HEK293 (cell line): ENCODE results near the gene KRT36.

Experiments used
- CTCF ChIA-PET: fragments of 350-600 bp; formaldehyde crosslinking; extraction: SDS; loops from one replicate; lab custom pipeline; 2021; ENCODE audit warnings: antibody characterized with exemption; lab: Yijun Ruan, JAX
- POLR2A ChIA-PET: fragments of 300-600 bp; formaldehyde crosslinking; extraction: SDS; loops from one replicate; lab custom pipeline; 2020; ENCODE audit warnings: antibody characterized with exemption, inconsistent platforms; lab: Yijun Ruan, JAX
- H3K27ac ChIP-seq: fragments of 200-500 bp; sonication (Bioruptor generic); 2 replicates; pipeline ENCODE4 v1.5.1; 2014; ENCODE audit warnings: low read depth, low read length, control low read depth, inconsistent platforms; ENCODE audit errors: extremely low read depth
- H3K36me3 ChIP-seq, 2 experiments: fragments of 200-500 bp in 1 of 2; sonication (Bioruptor generic) in 1 of 2; 1 replicate in 1 of 2; 2 replicates in 1 of 2; pipeline ENCODE4 v1.5.1; 2014 to 2017; ENCODE audit warnings: inconsistent platforms in 2 of 2, low read length in 2 of 2; ENCODE audit not compliant: control insufficient read depth in 2 of 2, insufficient read depth in 1 of 2
- H3K4me1 ChIP-seq: fragments of 200-500 bp; sonication (Bioruptor generic); 2 replicates; pipeline ENCODE4 v1.5.1; 2014; ENCODE audit warnings: mild to moderate bottlenecking, low read length, inconsistent platforms; ENCODE audit not compliant: control insufficient read depth, insufficient read depth
- H3K4me3 ChIP-seq: 2 replicates; pipeline ENCODE4 v1.5.1; 2011; ENCODE audit warnings: low read depth, mild to moderate bottlenecking, control low read depth, low read length, moderate library complexity
- H3K9me3 ChIP-seq: fragments of 200-500 bp; sonication (Bioruptor generic); 2 replicates; pipeline ENCODE4 v1.5.1; 2014; ENCODE audit warnings: low read depth, low read length, inconsistent platforms; ENCODE audit not compliant: control insufficient read depth, insufficient read depth
- PATZ1 ChIP-seq: fragments of 450-650 bp; formaldehyde crosslinking; IDR thresholded peaks from 2 replicates; pipeline ENCODE4 v1.5.1; 2016; ENCODE audit warnings: missing biosample characterization, missing genetic modification characterization
- TCF7L2 ChIP-seq: IDR thresholded peaks from 2 replicates; pipeline ENCODE4 v1.6.1; 2011; ENCODE audit warnings: low read depth, mild to moderate bottlenecking, inconsistent platforms, low read length, moderate library complexity, borderline replicate concordance
- ZBTB49 ChIP-seq: fragments of 450-650 bp; formaldehyde crosslinking; IDR thresholded peaks from 2 replicates; pipeline ENCODE4 v1.5.1; 2016; ENCODE audit warnings: missing biosample characterization, missing genetic modification characterization, low read depth
- ZFP69B ChIP-seq: fragments of 450-650 bp; formaldehyde crosslinking; IDR thresholded peaks from 2 replicates; pipeline ENCODE4 v1.5.1; 2016; ENCODE audit warnings: missing biosample characterization, missing genetic modification characterization
- ZNF140 ChIP-seq: fragments of 450-650 bp; formaldehyde crosslinking; IDR thresholded peaks from 2 replicates; pipeline ENCODE4 v1.5.1; 2016; ENCODE audit warnings: missing biosample characterization, missing genetic modification characterization
- ZNF146 ChIP-seq: fragments of 450-650 bp; formaldehyde crosslinking; IDR thresholded peaks from 2 replicates; pipeline ENCODE4 v1.5.1; 2016; ENCODE audit warnings: missing biosample characterization, missing genetic modification characterization
- ZNF148 ChIP-seq: fragments of 450-650 bp; formaldehyde crosslinking; IDR thresholded peaks from 2 replicates; pipeline ENCODE4 v1.5.0; 2017; ENCODE audit warnings: missing biosample characterization, missing genetic modification characterization, borderline replicate concordance
- ZNF175 ChIP-seq: fragments of 450-650 bp; formaldehyde crosslinking; IDR thresholded peaks from 2 replicates; pipeline ENCODE4 v1.5.1; 2016; ENCODE audit warnings: missing biosample characterization, missing genetic modification characterization
- ZNF211 ChIP-seq: fragments of 450-650 bp; formaldehyde crosslinking; IDR thresholded peaks from 2 replicates; pipeline ENCODE4 v1.5.1; 2016; ENCODE audit warnings: low read depth, missing biosample characterization, missing genetic modification characterization
- ZNF274 ChIP-seq, 2 experiments: fragments of 200-500 bp in 1 of 2; fragments of 450-650 bp in 1 of 2; sonication (Bioruptor generic) in 1 of 2; formaldehyde crosslinking in 1 of 2; IDR thresholded peaks; 2 replicates each; pipeline versions ENCODE4 v1.5.1 to v1.6.1; 2014 to 2016; ENCODE audit warnings: borderline replicate concordance in 1 of 2, inconsistent platforms in 1 of 2, low read length in 1 of 2, missing biosample characterization in 1 of 2, missing genetic modification characterization in 1 of 2
- ZNF341 ChIP-seq: fragments of 450-650 bp; formaldehyde crosslinking; IDR thresholded peaks from 2 replicates; pipeline ENCODE4; 2016; ENCODE audit warnings: low read depth, missing biosample characterization, missing genetic modification characterization
- ZNF624 ChIP-seq: fragments of 450-650 bp; formaldehyde crosslinking; IDR thresholded peaks from 2 replicates; pipeline ENCODE4 v1.5.1; 2017; ENCODE audit warnings: missing biosample characterization, missing genetic modification characterization
- ZNF830 ChIP-seq: fragments of 450-650 bp; IDR thresholded peaks from 2 replicates; pipeline ENCODE4 v1.5.0; 2018; ENCODE audit warnings: missing biosample characterization, missing genetic modification characterization, low read depth, mild to moderate bottlenecking, moderate library complexity
- TF ChIP-seq, protein P1 (sequence below): fragments of 450-650 bp; formaldehyde crosslinking; IDR thresholded peaks from 2 replicates; pipeline ENCODE4 v1.5.1; 2016; ENCODE audit warnings: missing biosample characterization, missing genetic modification characterization
- TF ChIP-seq, protein P2 (sequence below): fragments of 450-650 bp; formaldehyde crosslinking; IDR thresholded peaks from 2 replicates; pipeline ENCODE4 v1.5.1; 2017; ENCODE audit warnings: missing biosample characterization, missing genetic modification characterization

KRT36 gene

DNA sequence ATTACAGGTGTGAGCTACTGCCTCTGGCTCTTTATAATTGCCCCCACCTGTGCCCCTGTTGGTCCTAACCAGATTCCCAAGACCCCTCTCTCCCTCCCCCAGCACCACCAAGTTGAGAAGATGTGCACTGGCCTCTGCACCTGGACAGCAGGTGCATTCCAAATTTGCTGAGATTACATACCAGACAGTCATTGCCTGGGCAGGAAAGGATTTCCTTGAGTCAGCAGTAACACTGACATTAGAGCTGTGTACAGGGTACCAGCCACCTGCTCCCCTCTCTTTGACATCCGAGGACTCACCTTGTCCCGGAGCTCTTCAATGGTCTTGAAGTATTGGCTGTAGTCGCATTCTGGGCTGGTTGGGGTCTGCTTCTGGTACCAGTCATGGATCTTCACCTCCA lies 28.3 kb upstream of the KRT36 start:
- POLR2A ChIA-PET = interaction anchor here (0.7 to 1.1 kb wide), 2 partner anchors 10 to 17 kb away, joined by 3 read pairs; partner anchors contain the start of gene KRT19
- Histone ChIP-seq H3K27ac (no peak overlapping the region), H3K4me1 (peaks cover 32% of the 10 kb centered on the region), H3K9me3 (no peaks in the 10 kb centered on the region), H3K36me3 (no peaks in the 10 kb centered on the region; a peak in 1 of 3 replicates), H3K4me3 (no peak overlapping the region)
- CTCF ChIA-PET = interaction anchor here (1.0 to 1.9 kb wide), 3 partner anchors 12 to 148 kb away, joined by 3 to 14 read pairs (median 3); no protein-coding TSS in a partner anchor
- TF ChIP-seq, protein P1, sequence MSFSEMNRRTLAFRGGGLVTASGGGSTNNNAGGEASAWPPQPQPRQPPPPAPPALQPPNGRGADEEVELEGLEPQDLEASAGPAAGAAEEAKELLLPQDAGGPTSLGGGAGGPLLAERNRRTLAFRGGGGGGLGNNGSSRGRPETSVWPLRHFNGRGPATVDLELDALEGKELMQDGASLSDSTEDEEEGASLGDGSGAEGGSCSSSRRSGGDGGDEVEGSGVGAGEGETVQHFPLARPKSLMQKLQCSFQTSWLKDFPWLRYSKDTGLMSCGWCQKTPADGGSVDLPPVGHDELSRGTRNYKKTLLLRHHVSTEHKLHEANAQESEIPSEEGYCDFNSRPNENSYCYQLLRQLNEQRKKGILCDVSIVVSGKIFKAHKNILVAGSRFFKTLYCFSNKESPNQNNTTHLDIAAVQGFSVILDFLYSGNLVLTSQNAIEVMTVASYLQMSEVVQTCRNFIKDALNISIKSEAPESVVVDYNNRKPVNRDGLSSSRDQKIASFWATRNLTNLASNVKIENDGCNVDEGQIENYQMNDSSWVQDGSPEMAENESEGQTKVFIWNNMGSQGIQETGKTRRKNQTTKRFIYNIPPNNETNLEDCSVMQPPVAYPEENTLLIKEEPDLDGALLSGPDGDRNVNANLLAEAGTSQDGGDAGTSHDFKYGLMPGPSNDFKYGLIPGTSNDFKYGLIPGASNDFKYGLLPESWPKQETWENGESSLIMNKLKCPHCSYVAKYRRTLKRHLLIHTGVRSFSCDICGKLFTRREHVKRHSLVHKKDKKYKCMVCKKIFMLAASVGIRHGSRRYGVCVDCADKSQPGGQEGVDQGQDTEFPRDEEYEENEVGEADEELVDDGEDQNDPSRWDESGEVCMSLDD (tag by site-specific recombination) = no peak
- TF ChIP-seq ZNF624 (tag by site-specific recombination) (no peak), PATZ1 (tag by site-specific recombination) (no peak), ZNF341 (tag by site-specific recombination) (no peak)
- TF ChIP-seq, protein P2, sequence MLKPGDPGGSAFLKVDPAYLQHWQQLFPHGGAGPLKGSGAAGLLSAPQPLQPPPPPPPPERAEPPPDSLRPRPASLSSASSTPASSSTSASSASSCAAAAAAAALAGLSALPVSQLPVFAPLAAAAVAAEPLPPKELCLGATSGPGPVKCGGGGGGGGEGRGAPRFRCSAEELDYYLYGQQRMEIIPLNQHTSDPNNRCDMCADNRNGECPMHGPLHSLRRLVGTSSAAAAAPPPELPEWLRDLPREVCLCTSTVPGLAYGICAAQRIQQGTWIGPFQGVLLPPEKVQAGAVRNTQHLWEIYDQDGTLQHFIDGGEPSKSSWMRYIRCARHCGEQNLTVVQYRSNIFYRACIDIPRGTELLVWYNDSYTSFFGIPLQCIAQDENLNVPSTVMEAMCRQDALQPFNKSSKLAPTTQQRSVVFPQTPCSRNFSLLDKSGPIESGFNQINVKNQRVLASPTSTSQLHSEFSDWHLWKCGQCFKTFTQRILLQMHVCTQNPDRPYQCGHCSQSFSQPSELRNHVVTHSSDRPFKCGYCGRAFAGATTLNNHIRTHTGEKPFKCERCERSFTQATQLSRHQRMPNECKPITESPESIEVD = no peak

GRCh38 chr17:41516830-41517283 lies 27.1 kb upstream of the KRT36 start:
- H3K27ac ChIP-seq = peak overlapping the region; percentile 17; the same call in 1 of the 2 replicates

DNA sequence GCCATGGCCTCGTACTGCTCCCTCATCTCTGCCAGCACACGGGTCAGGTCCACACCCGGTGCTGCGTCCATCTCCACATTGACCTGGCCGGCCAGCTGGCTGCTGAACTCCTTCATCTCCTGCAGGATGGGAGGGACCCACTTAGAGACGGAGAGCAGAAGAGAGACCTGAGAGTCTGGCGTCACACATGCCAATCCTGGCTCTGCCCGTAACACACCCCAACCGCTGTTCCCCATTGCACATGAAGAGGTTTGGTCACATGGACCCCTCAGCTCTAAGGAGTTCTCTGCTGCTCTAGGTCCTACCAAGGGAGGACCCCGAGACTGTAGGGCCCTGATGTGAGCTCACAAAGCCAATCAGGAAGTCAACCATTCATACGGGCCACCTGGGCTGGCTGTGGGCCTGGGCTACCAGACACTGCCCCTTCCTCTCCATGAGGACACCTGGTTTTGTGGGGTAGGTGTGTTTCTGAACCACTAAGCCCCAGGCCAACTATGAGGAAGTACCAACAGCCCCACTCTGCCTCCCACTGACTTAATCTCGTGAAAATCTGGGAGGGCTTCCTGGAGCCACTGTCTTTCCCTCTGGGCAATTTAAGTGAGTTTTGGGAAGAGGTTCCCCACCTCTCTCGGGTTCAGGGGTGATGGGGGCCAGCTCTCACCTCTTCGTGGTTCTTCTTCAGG lies 26.6 kb upstream of the KRT36 start:
- no peak overlapping the region for H3K4me3 ChIP-seq
- CTCF ChIA-PET = interaction anchor here (0.7 to 2.0 kb wide), 6 partner anchors 21 to 151 kb away, joined by 4 to 10 read pairs (median 6); no protein-coding TSS in a partner anchor
- peak overlapping the region; percentile 17; the same call in 1 of the 2 replicates for H3K27ac ChIP-seq
- H3K4me1 ChIP-seq = peaks cover 44% of the 10 kb centered on the region
- no peaks in the 10 kb centered on the region for H3K36me3 ChIP-seq
- no peaks in the 10 kb centered on the region for H3K9me3 ChIP-seq
- POLR2A ChIA-PET = interaction anchor here (0.5 to 0.8 kb wide), 2 partner anchors 12 to 328 kb away, joined by 6 to 7 read pairs; partner anchors contain the start of gene KRT19
- TF ChIP-seq ZNF140 = no peak
- TF ChIP-seq ZNF146 (tag by site-specific recombination) = no peak
- TF ChIP-seq ZFP69B (tag by site-specific recombination) = no peak
- TF ChIP-seq ZNF830 (tag by site-specific recombination) = no peak
- TF ChIP-seq ZNF211 (tag by site-specific recombination) = no peak
- no peak for TF ChIP-seq ZBTB49 (tag by site-specific recombination)
- no peak for TF ChIP-seq ZNF175 (tag by site-specific recombination)
- TF ChIP-seq TCF7L2 = no peak
- TF ChIP-seq ZNF148 (tag by site-specific recombination) = no peak

More at GRCh38 chr17:41516830-41517283, 27.1 kb upstream of the KRT36 start:
- H3K4me3 ChIP-seq = no peak overlapping the region
- H3K36me3 ChIP-seq = no peaks in the 10 kb centered on the region
- no peaks in the 10 kb centered on the region for H3K9me3 ChIP-seq
- H3K4me1 ChIP-seq = peaks cover 40% of the 10 kb centered on the region
- TF ChIP-seq ZNF274 (IDR thresholded peaks at IDR 0.05; ENCODE audit: low read length) (no peak), ZNF274 (tag by site-specific recombination; IDR thresholded peaks at IDR 0.05; ENCODE audit: borderline replicate concordance) (peak; percentile 38; the same call in 1 of the 2 replicates), ZNF341 (tag by site-specific recombination) (no peak)
- ChIA-PET CTCF (interaction anchor here (0.7 to 2.0 kb wide), 4 partner anchors 32 to 150 kb away, joined by 4 to 9 read pairs (median 5); no protein-coding TSS in a partner anchor), POLR2A (interaction anchor here (0.5 to 0.8 kb wide), 2 partner anchors 11 to 327 kb away, joined by 6 to 7 read pairs; partner anchors contain the start of gene KRT19)
